HepG2 (cell line): ENCODE measurements around the gene RHBDF2. TPM values are rescaled to one million over a fixed set of nuclear protein-coding genes. Genes with fewer than 3 reads are reported as not detected.

Source experiments
- ASH2L ChIP-seq: fragments of 300-600, 200-600 bp; sonication (generic); IDR thresholded peaks from 2 replicates; pipeline ENCODE4 v1.7.0; 2017; ENCODE audit warnings: low read depth, mild to moderate bottlenecking, moderate library complexity, mixed read lengths, low read length; ENCODE audit not compliant: insufficient read length
- EP300 ChIP-seq, 3 experiments: sonication (generic) in 1 of 3; formaldehyde crosslinking in 1 of 3; IDR thresholded peaks; 2 replicates each; pipeline versions ENCODE4 v1.5.1 to v1.6.1; 2011 to 2020; ENCODE audit warnings: low read depth in 2 of 3, low read length in 2 of 3, borderline replicate concordance in 1 of 3, improper control_type of control experiment in 1 of 3, mild to moderate bottlenecking in 1 of 3, missing genetic modification reagents in 1 of 3, moderate library complexity in 1 of 3
- FLYWCH1 ChIP-seq: sonication (generic); formaldehyde crosslinking; IDR thresholded peaks from 2 replicates; pipeline ENCODE4 v1.8.1; 2023; ENCODE audit warnings: mild to moderate bottlenecking, missing genetic modification reagents
- FOXM1 ChIP-seq: sonication (generic); formaldehyde crosslinking; IDR thresholded peaks from 2 replicates; pipeline ENCODE4 v1.5.0; 2020; ENCODE audit warnings: missing genetic modification reagents
- MIER2 ChIP-seq: IDR thresholded peaks from 2 replicates; pipeline ENCODE4 v1.6.1; 2016; ENCODE audit warnings: missing biosample characterization, missing genetic modification reagents
- MYC ChIP-seq: sonication (generic); formaldehyde crosslinking; IDR thresholded peaks from 2 replicates; pipeline ENCODE4 v1.9.0; 2021; ENCODE audit warnings: missing genetic modification reagents, borderline replicate concordance
- PITX1 ChIP-seq: sonication (generic); formaldehyde crosslinking; IDR thresholded peaks from 2 replicates; pipeline ENCODE4 v1.5.1; 2020; ENCODE audit warnings: mild to moderate bottlenecking, missing genetic modification reagents
- ZFP90 ChIP-seq: sonication (generic); formaldehyde crosslinking; IDR thresholded peaks from 2 replicates; pipeline ENCODE4 v1.8.0; 2022; ENCODE audit warnings: missing genetic modification reagents, mild to moderate bottlenecking, inconsistent platforms, borderline replicate concordance
- ZNF20 ChIP-seq: sonication (generic); formaldehyde crosslinking; IDR thresholded peaks from 2 replicates; pipeline ENCODE4 v1.4.0; 2020; ENCODE audit warnings: mild to moderate bottlenecking, moderate library complexity, missing genetic modification reagents
- ZNF235 ChIP-seq: sonication (generic); formaldehyde crosslinking; IDR thresholded peaks from 2 replicates; pipeline ENCODE4 v1.8.1; 2023; ENCODE audit warnings: mild to moderate bottlenecking, missing genetic modification reagents, borderline replicate concordance
- ZNF850 ChIP-seq: sonication (generic); formaldehyde crosslinking; conservative IDR thresholded peaks from 2 replicates; pipeline ENCODE4 v1.9.0; 2021; ENCODE audit warnings: mild to moderate bottlenecking, missing genetic modification reagents
- polyA plus RNA-seq, 8 experiments: library from polyadenylated mRNA; depleted of rRNA in 3 of 8; stranded (reverse) in 7 of 8; unstranded in 1 of 8; fragments of >200 nt; fragmentation: Illumina TruSeq in 4 of 8; extraction: Trizol in 4 of 8; gene quantifications; 2 replicates each; pipeline versions ENCODE4 v1.2.1 to v1.2.3, GENCODE V29; 2011 to 2016; ENCODE audit warnings: low read depth in 4 of 8, missing spikeins in 1 of 8, mixed read lengths in 1 of 8; ENCODE audit not compliant: insufficient read depth in 1 of 8
- total RNA-seq, 5 experiments: library from RNA; depleted of rRNA; stranded (reverse); fragments of >200 nt; fragmentation: Illumina TruSeq; extraction: Trizol; gene quantifications; 2 replicates each; pipeline ENCODE4 v1.2.3, GENCODE V29; 2016; ENCODE audit warnings: low read depth in 1 of 5
- TF ChIP-seq, protein P1 (sequence below): sonication (generic); formaldehyde crosslinking; IDR thresholded peaks from 2 replicates; pipeline ENCODE4 v1.4.0; 2020; ENCODE audit warnings: missing genetic modification reagents, borderline replicate concordance
- TF ChIP-seq, protein P2 (sequence below): sonication (generic); formaldehyde crosslinking; IDR thresholded peaks from 2 replicates; pipeline ENCODE4 v1.5.0; 2020; ENCODE audit warnings: mild to moderate bottlenecking, missing genetic modification reagents
- TF ChIP-seq, protein P3 (sequence below): sonication (generic); formaldehyde crosslinking; IDR thresholded peaks from 2 replicates; pipeline ENCODE4 v1.8.0; 2022; ENCODE audit warnings: mild to moderate bottlenecking, missing genetic modification reagents, borderline replicate concordance
- TF ChIP-seq, protein P4 (sequence below): sonication (generic); formaldehyde crosslinking; IDR thresholded peaks from 2 replicates; pipeline ENCODE4 v1.9.0; 2022; ENCODE audit warnings: missing genetic modification reagents, mild to moderate bottlenecking, borderline replicate concordance

Gene RHBDF2
- total and polyA plus RNA-seq, 2 of the 13 experiments (the other 11 are each of a cell fraction or from before 2014, with no cell fraction given), result 7.8 to 24.2 TPM

DNA sequence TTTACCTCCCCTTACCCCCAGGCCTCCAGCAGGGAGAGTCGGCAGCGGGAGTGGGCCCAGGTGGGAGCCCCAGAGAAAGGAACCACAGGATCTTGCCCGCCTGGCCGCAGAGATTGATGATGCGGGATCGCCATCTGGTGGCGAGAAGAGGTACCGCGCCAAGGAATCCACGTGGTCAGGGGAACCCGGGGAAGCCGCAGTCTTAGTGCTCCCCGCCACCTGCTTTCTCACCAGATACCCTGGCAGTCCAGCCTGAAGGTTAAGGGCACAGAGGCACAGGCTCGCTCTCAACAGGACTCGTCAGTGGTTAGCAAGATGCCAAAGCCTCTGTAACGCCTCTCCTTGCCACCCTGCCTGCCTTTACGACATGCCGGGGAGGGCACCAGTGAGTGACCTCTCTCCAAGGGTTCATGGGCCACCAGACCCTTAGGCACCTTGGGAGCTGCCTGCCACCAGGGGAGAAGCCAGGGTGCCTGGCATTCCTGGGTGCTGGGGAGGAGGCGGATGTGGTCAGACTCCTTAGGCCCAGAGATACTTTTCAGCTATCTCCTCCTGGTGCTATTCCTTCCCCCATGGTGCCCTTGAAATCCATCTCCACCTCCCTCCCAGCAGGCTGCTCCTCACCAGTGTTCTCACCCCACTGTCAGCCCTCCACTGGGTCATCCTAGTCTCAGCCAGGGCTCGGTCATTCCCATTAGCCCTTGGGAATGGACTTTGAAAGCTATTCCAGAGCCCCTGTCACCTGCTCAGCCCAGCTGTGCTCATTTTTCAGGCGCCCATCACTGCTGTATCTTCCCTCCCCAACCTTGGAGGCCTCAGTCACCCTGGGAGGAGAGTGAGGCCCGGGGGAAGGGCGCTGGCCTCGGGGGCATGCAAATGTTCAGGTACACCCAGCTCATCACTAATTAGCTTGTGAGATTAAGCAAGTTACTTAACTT, 5.5 kb upstream of the RHBDF2 start (continued):
- TF ChIP-seq, protein P1, sequence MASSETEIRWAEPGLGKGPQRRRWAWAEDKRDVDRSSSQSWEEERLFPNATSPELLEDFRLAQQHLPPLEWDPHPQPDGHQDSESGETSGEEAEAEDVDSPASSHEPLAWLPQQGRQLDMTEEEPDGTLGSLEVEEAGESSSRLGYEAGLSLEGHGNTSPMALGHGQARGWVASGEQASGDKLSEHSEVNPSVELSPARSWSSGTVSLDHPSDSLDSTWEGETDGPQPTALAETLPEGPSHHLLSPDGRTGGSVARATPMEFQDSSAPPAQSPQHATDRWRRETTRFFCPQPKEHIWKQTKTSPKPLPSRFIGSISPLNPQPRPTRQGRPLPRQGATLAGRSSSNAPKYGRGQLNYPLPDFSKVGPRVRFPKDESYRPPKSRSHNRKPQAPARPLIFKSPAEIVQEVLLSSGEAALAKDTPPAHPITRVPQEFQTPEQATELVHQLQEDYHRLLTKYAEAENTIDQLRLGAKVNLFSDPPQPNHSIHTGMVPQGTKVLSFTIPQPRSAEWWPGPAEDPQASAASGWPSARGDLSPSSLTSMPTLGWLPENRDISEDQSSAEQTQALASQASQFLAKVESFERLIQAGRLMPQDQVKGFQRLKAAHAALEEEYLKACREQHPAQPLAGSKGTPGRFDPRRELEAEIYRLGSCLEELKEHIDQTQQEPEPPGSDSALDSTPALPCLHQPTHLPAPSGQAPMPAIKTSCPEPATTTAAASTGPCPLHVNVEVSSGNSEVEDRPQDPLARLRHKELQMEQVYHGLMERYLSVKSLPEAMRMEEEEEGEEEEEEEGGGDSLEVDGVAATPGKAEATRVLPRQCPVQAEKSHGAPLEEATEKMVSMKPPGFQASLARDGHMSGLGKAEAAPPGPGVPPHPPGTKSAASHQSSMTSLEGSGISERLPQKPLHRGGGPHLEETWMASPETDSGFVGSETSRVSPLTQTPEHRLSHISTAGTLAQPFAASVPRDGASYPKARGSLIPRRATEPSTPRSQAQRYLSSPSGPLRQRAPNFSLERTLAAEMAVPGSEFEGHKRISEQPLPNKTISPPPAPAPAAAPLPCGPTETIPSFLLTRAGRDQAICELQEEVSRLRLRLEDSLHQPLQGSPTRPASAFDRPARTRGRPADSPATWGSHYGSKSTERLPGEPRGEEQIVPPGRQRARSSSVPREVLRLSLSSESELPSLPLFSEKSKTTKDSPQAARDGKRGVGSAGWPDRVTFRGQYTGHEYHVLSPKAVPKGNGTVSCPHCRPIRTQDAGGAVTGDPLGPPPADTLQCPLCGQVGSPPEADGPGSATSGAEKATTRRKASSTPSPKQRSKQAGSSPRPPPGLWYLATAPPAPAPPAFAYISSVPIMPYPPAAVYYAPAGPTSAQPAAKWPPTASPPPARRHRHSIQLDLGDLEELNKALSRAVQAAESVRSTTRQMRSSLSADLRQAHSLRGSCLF (CRISPR knock-in tag), result no peak
- TF ChIP-seq FOXM1, result no peak
- no peak for TF ChIP-seq ZNF850
- TF ChIP-seq, protein P2, sequence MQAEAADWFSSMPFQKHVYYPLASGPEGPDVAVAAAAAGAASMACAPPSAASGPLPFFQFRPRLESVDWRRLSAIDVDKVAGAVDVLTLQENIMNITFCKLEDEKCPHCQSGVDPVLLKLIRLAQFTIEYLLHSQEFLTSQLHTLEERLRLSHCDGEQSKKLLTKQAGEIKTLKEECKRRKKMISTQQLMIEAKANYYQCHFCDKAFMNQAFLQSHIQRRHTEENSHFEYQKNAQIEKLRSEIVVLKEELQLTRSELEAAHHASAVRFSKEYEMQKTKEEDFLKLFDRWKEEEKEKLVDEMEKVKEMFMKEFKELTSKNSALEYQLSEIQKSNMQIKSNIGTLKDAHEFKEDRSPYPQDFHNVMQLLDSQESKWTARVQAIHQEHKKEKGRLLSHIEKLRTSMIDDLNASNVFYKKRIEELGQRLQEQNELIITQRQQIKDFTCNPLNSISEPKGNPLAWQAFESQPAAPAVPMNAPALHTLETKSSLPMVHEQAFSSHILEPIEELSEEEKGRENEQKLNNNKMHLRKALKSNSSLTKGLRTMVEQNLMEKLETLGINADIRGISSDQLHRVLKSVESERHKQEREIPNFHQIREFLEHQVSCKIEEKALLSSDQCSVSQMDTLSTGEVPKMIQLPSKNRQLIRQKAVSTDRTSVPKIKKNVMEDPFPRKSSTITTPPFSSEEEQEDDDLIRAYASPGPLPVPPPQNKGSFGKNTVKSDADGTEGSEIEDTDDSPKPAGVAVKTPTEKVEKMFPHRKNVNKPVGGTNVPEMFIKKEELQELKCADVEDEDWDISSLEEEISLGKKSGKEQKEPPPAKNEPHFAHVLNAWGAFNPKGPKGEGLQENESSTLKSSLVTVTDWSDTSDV, result peak; percentile 87; the same call in 1 of the 2 replicates
- no peak for TF ChIP-seq FLYWCH1 (CRISPR knock-in tag)
- no peak for TF ChIP-seq EP300 (IDR thresholded peaks at IDR 0.05; ENCODE audit: low read depth in 2 of 2, low read length in 2 of 2)
- TF ChIP-seq EP300 (CRISPR knock-in tag; IDR thresholded peaks at IDR 0.05; ENCODE audit: borderline replicate concordance), result peak; percentile 52; the same call in 1 of the 2 replicates
- TF ChIP-seq ASH2L, result peak; percentile 47
- TF ChIP-seq ZFP90 (CRISPR knock-in tag), result no peak
- TF ChIP-seq ZNF235 (CRISPR knock-in tag), result no peak
- TF ChIP-seq MYC (CRISPR knock-in tag), result peak; percentile 99
- TF ChIP-seq, protein P3, sequence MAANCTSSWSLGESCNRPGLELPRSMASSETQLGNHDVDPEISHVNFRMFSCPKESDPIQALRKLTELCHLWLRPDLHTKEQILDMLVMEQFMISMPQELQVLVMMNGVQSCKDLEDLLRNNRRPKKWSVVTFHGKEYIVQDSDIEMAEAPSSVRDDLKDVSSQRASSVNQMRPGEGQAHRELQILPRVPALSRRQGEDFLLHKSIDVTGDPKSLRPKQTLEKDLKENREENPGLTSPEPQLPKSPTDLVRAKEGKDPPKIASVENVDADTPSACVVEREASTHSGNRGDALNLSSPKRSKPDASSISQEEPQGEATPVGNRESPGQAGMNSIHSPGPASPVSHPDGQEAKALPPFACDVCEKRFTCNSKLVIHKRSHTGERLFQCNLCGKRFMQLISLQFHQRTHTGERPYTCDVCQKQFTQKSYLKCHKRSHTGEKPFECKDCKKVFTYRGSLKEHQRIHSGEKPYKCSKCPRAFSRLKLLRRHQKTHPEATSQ (CRISPR knock-in tag), result no peak
- no peak for TF ChIP-seq ZNF20 (CRISPR knock-in tag)
- peak; percentile 49; the same call in 1 of the 2 replicates for TF ChIP-seq MIER2 (CRISPR knock-in tag)
- no peak for TF ChIP-seq PITX1 (CRISPR knock-in tag)
- TF ChIP-seq, protein P4, sequence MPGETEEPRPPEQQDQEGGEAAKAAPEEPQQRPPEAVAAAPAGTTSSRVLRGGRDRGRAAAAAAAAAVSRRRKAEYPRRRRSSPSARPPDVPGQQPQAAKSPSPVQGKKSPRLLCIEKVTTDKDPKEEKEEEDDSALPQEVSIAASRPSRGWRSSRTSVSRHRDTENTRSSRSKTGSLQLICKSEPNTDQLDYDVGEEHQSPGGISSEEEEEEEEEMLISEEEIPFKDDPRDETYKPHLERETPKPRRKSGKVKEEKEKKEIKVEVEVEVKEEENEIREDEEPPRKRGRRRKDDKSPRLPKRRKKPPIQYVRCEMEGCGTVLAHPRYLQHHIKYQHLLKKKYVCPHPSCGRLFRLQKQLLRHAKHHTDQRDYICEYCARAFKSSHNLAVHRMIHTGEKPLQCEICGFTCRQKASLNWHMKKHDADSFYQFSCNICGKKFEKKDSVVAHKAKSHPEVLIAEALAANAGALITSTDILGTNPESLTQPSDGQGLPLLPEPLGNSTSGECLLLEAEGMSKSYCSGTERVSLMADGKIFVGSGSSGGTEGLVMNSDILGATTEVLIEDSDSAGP, result peak; percentile 78; the same call in 1 of the 2 replicates
